Measurements from ENCODE around the gene PRRG1.
"Not testable (repeated sequence)": the region's sequence is repeated elsewhere in the genome, so short reads cannot be mapped to it uniquely, and the experiment has no call there.

PRRG1 gene

DNA sequence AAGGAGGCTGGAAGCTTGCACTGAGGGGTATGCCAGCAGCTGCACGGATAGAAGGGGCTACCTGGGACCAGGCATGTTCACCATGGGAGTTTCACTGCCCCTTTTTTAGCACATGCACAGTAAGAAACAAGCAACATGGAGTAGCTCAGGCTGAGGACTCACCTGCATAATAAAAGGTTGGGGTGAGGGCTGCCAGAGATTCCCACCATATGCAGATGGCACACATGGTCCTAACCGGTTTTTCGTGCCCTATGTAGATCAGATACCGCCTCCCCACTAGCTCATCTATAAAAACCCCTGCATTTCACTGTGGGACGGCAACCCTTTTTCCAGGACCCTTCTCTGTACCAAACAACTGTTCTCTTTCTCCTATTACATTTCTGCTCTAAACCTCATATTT, 125.3 kb downstream of the PRRG1 start:
- no peaks in the 10 kb centered on the region for H3K79me2 ChIP-seq (ENCODE audit: control insufficient read depth, insufficient read depth, low read length, poor library complexity)
- no peak for DNase-seq
- peaks cover 1 to 2% of the 10 kb centered on the region in 2 experiments for H3K36me3 ChIP-seq (ENCODE audit: control insufficient read depth in 1 of 2, insufficient read depth in 2 of 2, low read length in 2 of 2)
- H3K14ac ChIP-seq (ENCODE audit: low read length), result no peak overlapping the region
- no peaks in the 10 kb centered on the region for H3K27me3 ChIP-seq (ENCODE audit: insufficient read depth, low read length)
- no peak overlapping the region for H2BK12ac ChIP-seq (ENCODE audit: low read length)
- H3K4me1 ChIP-seq (ENCODE audit: control insufficient read depth in 1 of 2, insufficient read depth in 2 of 2, low read length in 2 of 2), result no peaks in the 10 kb centered on the region
- no peaks in the 10 kb centered on the region for H3K79me1 ChIP-seq (ENCODE audit: low read length)
- H4K12ac ChIP-seq (ENCODE audit: low read depth, low read length), result no peak overlapping the region
- no peaks in the 10 kb centered on the region for H3K9me3 ChIP-seq (ENCODE audit: insufficient read depth, low read depth, low read length)
- H2AFZ ChIP-seq (ENCODE audit: insufficient read depth, low read length, poor library complexity), result no peak overlapping the region
- no peak overlapping the region for H3K9ac ChIP-seq (ENCODE audit: low read length)
- H2AK5ac ChIP-seq (ENCODE audit: low read length), result no peak overlapping the region
- H2BK120ac ChIP-seq (ENCODE audit: insufficient read depth, low read length, poor library complexity), result no peak overlapping the region
- no peak overlapping the region for H4K91ac ChIP-seq (ENCODE audit: low read depth, low read length)
- H4K8ac ChIP-seq (ENCODE audit: low read depth, low read length), result no peak overlapping the region
- H3K4me3 ChIP-seq (ENCODE audit: low read depth, low read length), result no peak overlapping the region
- no peak overlapping the region for H3K18ac ChIP-seq (ENCODE audit: low read length)
- no peak overlapping the region for H3K23ac ChIP-seq (ENCODE audit: low read length)
- no peak overlapping the region for H3K4ac ChIP-seq (ENCODE audit: low read depth, low read length)
- H3K27ac ChIP-seq (ENCODE audit: low read depth, low read length), result no peak overlapping the region
- no CpG with 5 or more reads among the region's 5 CpGs for WGBS (ENCODE audit: extremely low coverage, insufficient coverage, insufficient read length)
- no peak overlapping the region for H3K4me2 ChIP-seq (ENCODE audit: low read length)
- no peak overlapping the region for H2BK5ac ChIP-seq (ENCODE audit: low read depth, low read length, poor library complexity)

DNA sequence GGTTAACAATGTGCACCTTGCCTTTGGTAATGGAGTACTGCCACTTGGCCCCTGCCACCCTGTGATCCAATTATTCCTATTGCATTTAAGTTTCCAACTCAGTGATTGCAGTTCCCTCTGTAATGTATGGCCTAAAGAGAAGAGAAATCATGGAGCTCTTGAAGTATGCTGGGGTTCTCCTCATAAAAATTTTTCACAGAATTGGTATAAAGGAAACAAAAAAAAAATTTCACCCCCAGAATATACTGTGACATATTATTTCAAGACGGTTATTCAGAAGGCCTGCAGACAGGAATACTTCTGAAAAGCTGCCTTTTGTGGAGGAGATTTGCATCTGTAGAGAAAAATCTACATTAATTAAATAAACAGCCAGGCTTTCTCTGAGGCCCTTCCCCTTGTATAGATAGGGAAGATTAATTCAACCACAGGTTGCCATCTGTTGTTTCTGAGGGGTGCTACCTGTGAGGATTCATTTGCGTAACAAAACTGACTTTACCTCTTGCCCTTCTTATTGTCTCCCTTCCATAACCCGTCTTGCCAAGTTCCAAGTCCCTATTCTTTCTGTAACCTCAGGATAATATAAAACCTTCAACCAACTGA, 127.5 kb downstream of the PRRG1 start:
- H3K23ac ChIP-seq (ENCODE audit: low read length), result no peak overlapping the region
- no peak overlapping the region for H4K12ac ChIP-seq (ENCODE audit: low read depth, low read length)
- H3K27ac ChIP-seq (ENCODE audit: low read depth, low read length), result no peak overlapping the region
- no peaks in the 10 kb centered on the region for H3K79me1 ChIP-seq (ENCODE audit: low read length)
- no peak overlapping the region for H2BK120ac ChIP-seq (ENCODE audit: insufficient read depth, low read length, poor library complexity)
- H3K9ac ChIP-seq (ENCODE audit: low read length), result no peak overlapping the region
- no peak overlapping the region for H4K8ac ChIP-seq (ENCODE audit: low read depth, low read length)
- H3K4me1 ChIP-seq (ENCODE audit: control insufficient read depth in 1 of 2, insufficient read depth in 2 of 2, low read length in 2 of 2), result no peaks in the 10 kb centered on the region
- H3K36me3 ChIP-seq (ENCODE audit: control insufficient read depth in 1 of 2, insufficient read depth in 2 of 2, low read length in 2 of 2), result peaks cover 0 to 2% of the 10 kb centered on the region in 2 experiments
- no peak overlapping the region for H3K14ac ChIP-seq (ENCODE audit: low read length)
- no CpG with 5 or more reads among the region's 3 CpGs for WGBS (ENCODE audit: extremely low coverage, insufficient coverage, insufficient read length)
- H2AK5ac ChIP-seq (ENCODE audit: low read length), result no peak overlapping the region
- no peak overlapping the region for H2AFZ ChIP-seq (ENCODE audit: insufficient read depth, low read length, poor library complexity)
- no peak overlapping the region for H2BK12ac ChIP-seq (ENCODE audit: low read length)
- H4K91ac ChIP-seq (ENCODE audit: low read depth, low read length), result no peak overlapping the region
- no peak overlapping the region for H2BK5ac ChIP-seq (ENCODE audit: low read depth, low read length, poor library complexity)
- H3K9me3 ChIP-seq (ENCODE audit: insufficient read depth, low read depth, low read length), result no peaks in the 10 kb centered on the region
- H3K4ac ChIP-seq (ENCODE audit: low read depth, low read length), result no peak overlapping the region
- no peak for DNase-seq
- no peak overlapping the region for H3K18ac ChIP-seq (ENCODE audit: low read length)
- H3K4me3 ChIP-seq (ENCODE audit: low read depth, low read length), result no peak overlapping the region
- no peaks in the 10 kb centered on the region for H3K79me2 ChIP-seq (ENCODE audit: control insufficient read depth, insufficient read depth, low read length, poor library complexity)
- no peaks in the 10 kb centered on the region for H3K27me3 ChIP-seq (ENCODE audit: insufficient read depth, low read length)
- no peak overlapping the region for H3K4me2 ChIP-seq (ENCODE audit: low read length)

DNA sequence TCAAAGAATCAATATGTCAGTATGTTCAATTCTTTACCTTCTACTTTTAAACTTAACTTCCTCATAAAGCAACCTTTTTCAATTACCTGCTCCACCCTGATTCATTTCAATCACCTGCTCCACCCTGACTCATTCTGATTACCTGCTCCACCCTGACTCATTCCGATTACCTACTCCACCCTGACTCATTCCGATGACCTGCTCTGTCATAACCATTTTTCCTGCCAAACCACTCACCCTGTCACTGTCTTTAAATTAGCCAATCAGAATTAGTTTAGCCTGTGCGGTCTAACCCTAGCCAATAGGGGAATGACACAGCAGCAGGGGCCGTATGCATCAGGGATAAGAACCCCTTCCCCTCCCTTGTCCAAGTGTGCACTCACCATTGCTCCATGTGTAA, 135.2 kb downstream of the PRRG1 start:
- H3K4me1 ChIP-seq (ENCODE audit: control insufficient read depth in 1 of 2, insufficient read depth in 2 of 2, low read length in 2 of 2); H3K4me2 ChIP-seq (ENCODE audit: low read length); H3K9ac ChIP-seq (ENCODE audit: low read length); H4K91ac ChIP-seq (ENCODE audit: low read depth, low read length); H3K27me3 ChIP-seq (ENCODE audit: insufficient read depth, low read length); H3K4ac ChIP-seq (ENCODE audit: low read depth, low read length); H3K79me1 ChIP-seq (ENCODE audit: low read length); H3K23ac ChIP-seq (ENCODE audit: low read length); H2BK12ac ChIP-seq (ENCODE audit: low read length); H3K14ac ChIP-seq (ENCODE audit: low read length); H4K12ac ChIP-seq (ENCODE audit: low read depth, low read length); H3K36me3 ChIP-seq (ENCODE audit: control insufficient read depth in 1 of 2, insufficient read depth in 2 of 2, low read length in 2 of 2); H3K4me3 ChIP-seq (ENCODE audit: low read depth, low read length); H2AK5ac ChIP-seq (ENCODE audit: low read length); H4K8ac ChIP-seq (ENCODE audit: low read depth, low read length); H2BK120ac ChIP-seq (ENCODE audit: insufficient read depth, low read length, poor library complexity); H3K18ac ChIP-seq (ENCODE audit: low read length); H2BK5ac ChIP-seq (ENCODE audit: low read depth, low read length, poor library complexity); H3K27ac ChIP-seq (ENCODE audit: low read depth, low read length); H3K9me3 ChIP-seq (ENCODE audit: insufficient read depth, low read depth, low read length); H3K79me2 ChIP-seq (ENCODE audit: control insufficient read depth, insufficient read depth, low read length, poor library complexity); H2AFZ ChIP-seq (ENCODE audit: insufficient read depth, low read length, poor library complexity): not testable (repeated sequence)
- peak; percentile 10 to 50 for DNase-seq
- WGBS (ENCODE audit: extremely low coverage, insufficient coverage, insufficient read length), result no CpG with 5 or more reads among the region's 4 CpGs

DNA sequence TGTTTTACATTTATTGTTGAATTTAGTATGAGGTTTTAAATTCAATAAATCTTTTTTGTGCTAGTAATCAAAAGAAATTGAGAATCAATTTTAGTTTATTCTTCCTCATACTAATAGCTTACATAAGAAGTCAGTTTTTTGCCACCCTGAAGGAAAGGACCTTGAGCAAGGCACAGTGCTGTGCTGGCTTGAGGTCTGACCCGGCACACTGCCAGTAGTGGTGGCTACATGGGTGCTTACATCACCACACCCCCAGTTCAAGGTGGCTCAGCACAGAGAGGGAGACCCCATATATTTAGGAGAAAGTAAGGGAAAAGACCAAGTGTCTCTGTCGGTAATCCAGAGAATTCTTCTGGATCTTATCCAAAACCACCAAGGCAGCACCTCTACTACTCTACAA, 136.3 kb downstream of the PRRG1 start:
- no peak overlapping the region for H3K27ac ChIP-seq (ENCODE audit: low read depth, low read length)

More for the DNA sequence above, 136.3 kb downstream of the PRRG1 start:
- no peaks in the 10 kb centered on the region for H3K9me3 ChIP-seq (ENCODE audit: insufficient read depth, low read depth, low read length)
- no peak overlapping the region for H3K18ac ChIP-seq (ENCODE audit: low read length)
- no peak overlapping the region for H3K9ac ChIP-seq (ENCODE audit: low read length)
- H3K27me3 ChIP-seq (ENCODE audit: insufficient read depth, low read length), result no peaks in the 10 kb centered on the region
- no peak overlapping the region for H2BK5ac ChIP-seq (ENCODE audit: low read depth, low read length, poor library complexity)
- no peaks in the 10 kb centered on the region for H3K4me1 ChIP-seq (ENCODE audit: control insufficient read depth in 1 of 2, insufficient read depth in 2 of 2, low read length in 2 of 2)
- H3K79me1 ChIP-seq (ENCODE audit: low read length), result no peaks in the 10 kb centered on the region
- H2BK12ac ChIP-seq (ENCODE audit: low read length), result no peak overlapping the region
- H3K4me3 ChIP-seq (ENCODE audit: low read depth, low read length), result no peak overlapping the region
- no peak overlapping the region for H2AK5ac ChIP-seq (ENCODE audit: low read length)
- no peak overlapping the region for H3K4ac ChIP-seq (ENCODE audit: low read depth, low read length)
- no peak overlapping the region for H4K91ac ChIP-seq (ENCODE audit: low read depth, low read length)
- no peak overlapping the region for H3K23ac ChIP-seq (ENCODE audit: low read length)
- no peak overlapping the region for H3K4me2 ChIP-seq (ENCODE audit: low read length)
- H3K79me2 ChIP-seq (ENCODE audit: control insufficient read depth, insufficient read depth, low read length, poor library complexity), result no peaks in the 10 kb centered on the region
- DNase-seq, result no peak
- H4K8ac ChIP-seq (ENCODE audit: low read depth, low read length), result no peak overlapping the region
- H2BK120ac ChIP-seq (ENCODE audit: insufficient read depth, low read length, poor library complexity), result no peak overlapping the region
- H2AFZ ChIP-seq (ENCODE audit: insufficient read depth, low read length, poor library complexity), result no peak overlapping the region
- no peak overlapping the region for H4K12ac ChIP-seq (ENCODE audit: low read depth, low read length)
- H3K14ac ChIP-seq (ENCODE audit: low read length), result no peak overlapping the region
- no peaks in the 10 kb centered on the region for H3K36me3 ChIP-seq (ENCODE audit: control insufficient read depth in 1 of 2, insufficient read depth in 2 of 2, low read length in 2 of 2)
- WGBS (ENCODE audit: extremely low coverage, insufficient coverage, insufficient read length), result no CpG with 5 or more reads among the region's 2 CpGs
